ENCODE data around the gene PIGP.
"Not testable (repeated sequence)": the region's sequence is repeated elsewhere in the genome, so short reads cannot be mapped to it uniquely, and the experiment has no call there.

- TF ChIP-seq CTCF (IDR thresholded peaks at IDR 0.05; ENCODE audit: low read depth, low read length, poor library complexity, severe bottlenecking); EZH2phosphoT487 (IDR thresholded peaks at IDR 0.05; ENCODE audit: borderline replicate concordance, low read length): not testable (repeated sequence)
Observed at GRCh38 chr21:37034394-37034793, 38.5 kb downstream of the PIGP start.
